NK-92 (cell line): ENCODE measurements around the gene CTSW.

Source experiments
- DNase-seq: peaks from one replicate; lab custom pipeline; 2025; ENCODE audit not compliant: unreplicated experiment; lab: John Stamatoyannopoulos, UW

The CTSW gene

DNA sequence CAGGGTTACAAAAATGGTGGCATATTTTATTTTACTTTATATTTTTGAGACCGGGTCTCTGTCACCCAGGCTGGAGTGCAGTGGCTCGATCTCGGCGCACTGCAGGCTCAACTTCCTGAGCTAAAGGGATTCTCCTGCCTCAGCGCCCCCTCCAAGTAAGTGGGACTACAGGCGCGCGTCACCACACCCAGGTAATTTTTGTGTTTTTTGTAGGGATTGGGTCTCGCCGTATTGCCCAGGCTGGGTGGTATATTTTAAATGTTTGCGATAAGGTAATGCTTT lies 21.2 kb downstream of the CTSW start:
- no peak for DNase-seq

DNA sequence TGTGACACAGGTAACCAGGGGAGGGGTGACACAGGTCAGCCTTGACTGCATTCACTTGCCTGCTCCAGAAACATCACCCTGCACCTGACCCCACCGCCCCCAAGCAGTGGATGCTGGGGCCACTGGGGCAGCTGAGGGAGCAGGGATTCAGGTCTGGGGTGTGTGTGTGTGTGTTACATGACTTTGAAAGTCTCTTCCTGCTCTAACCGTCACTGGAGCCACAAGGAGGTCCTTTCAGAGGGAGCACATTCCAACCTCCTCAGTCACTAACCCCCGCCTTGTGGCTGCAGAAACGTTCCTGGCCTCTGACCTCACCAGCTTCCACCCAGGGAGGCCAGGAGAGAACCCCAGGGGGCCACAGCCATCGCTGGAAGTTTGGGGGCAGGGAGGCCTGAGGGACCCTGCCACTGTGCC lies 23.4 kb downstream of the CTSW start:
- no peak for DNase-seq

DNA sequence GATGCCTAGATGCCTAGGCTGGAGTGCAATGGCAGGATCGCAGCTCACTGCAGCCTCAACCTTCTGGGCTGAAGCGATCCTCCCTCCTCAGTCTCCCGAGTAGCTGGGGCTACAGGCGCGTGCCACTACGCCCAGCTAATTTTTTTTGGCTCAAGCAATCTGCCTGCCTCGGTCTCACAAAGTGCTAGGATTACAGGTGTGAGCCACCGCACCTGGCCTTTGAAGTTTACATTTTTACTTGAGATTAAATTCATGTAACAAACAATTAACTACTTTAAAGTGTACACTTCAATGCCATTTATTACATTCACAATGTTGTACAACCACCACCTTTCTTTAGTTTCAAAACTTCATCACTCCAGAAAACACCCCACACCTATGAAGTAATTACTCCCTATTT lies 24.1 kb downstream of the CTSW start:
- DNase-seq, result no peak

GRCh38 chr11:65906602-65907001 lies 27.0 kb downstream of the CTSW start:
- no peak for DNase-seq

DNA sequence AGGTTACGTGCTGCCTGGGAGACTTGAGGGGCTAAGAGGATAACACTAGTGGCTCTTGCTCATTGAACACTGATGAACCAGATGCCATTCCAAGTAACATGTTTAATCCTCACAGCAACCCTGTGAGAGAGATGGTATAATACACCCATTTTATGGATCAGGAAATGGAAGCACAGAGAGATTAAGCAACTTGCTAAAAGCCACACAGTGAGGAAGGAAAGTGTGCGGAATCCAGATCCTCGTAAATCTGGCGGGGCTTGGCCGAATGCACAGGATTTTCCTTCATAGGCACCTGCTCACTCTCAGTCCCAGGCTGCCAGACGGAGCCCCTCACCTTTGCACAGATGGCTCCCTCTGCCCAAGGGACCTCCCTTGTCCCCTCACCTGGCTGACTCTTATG lies 28.2 kb downstream of the CTSW start:
- no peak for DNase-seq

- no peak for DNase-seq
These were observed 32.3 kb downstream of the CTSW start for GRCh38 chr11:65911682-65912568.

DNA sequence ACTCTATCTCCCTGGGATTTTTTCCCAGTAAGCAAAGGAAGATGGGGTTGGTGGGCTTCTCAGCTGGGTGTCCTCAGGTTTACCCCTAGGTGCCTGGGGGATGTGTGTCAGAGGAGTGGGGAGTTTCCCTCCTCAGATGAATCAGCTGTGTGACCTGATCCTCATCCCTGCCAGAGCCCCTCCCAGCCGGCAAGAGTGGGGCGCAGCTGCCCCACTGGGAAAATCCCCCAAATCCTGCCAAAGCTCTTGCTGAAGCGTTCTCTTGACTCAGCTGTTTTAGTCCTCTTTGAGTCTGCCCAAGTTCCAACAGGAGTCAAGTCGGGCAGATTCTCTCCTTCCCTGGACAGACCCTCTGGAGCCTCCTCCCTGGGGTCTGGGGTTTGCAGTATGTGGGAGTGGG lies 33.2 kb downstream of the CTSW start:
- DNase-seq, result no peak

GRCh38 chr11:65915101-65915820 lies 35.6 kb downstream of the CTSW start:
- DNase-seq, result no peak

GRCh38 chr11:65915821-65916251 lies 36.2 kb downstream of the CTSW start:
- no peak for DNase-seq

DNA sequence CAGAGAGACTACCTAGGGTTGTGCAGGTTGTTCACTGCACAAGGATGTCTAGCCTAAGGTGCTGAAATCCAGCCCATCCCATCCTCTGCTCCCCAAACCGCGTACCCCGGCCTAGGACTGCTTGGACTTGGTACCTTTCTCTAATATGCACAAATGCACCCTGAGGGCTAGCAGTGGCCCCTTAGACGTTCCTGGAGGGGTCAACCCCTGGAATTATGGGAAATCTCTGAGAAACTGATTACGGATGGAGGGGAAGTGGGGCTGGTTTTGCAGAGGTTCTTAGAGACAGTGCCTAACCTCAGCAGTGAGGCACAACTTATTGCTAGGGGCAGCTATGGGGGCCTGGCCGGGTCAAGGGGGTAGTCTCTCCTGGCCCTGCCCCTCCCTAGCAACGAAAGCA lies 36.8 kb downstream of the CTSW start:
- DNase-seq, result no peak

- DNase-seq, result no peak
These were observed 37.4 kb downstream of the CTSW start for GRCh38 chr11:65917077-65917433.

DNA sequence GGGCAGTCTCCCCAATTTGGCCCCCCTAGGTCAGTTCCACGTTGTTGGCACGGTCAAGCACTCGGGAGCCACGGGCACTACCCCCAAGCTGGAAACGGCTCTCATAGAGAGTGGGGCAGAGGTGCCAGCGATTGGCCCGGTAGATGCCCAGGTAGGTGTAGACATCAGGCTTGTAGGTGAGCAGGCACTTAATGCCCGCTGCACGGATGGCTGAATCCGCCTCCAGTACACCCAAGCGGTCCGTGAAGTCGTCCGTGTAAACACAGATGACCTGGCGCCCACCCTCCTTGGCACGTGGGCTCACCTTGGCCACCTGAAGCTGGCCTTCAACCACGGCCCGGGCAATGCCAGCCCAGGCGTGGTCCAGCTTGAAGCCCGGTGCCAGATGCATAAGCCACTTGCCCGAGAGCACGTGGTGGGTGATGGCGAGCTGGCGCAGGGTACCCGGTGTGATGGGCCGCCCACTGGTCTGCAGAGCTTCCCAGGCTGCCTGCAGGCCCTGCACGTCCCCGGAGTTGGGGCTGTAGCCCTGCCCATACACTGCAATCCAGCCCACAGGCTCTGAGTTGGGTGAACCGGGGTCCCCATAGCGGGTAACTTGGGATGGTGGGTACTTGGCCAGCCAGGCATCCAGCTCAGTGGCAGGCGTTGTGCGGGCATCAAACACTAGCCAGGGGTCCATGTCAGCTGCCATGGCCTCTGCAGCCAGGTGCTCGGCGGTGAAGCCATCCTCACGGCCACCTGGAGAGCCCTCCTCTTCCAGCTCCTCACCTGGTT lies 38.0 kb downstream of the CTSW start:
- no peak for DNase-seq

DNA sequence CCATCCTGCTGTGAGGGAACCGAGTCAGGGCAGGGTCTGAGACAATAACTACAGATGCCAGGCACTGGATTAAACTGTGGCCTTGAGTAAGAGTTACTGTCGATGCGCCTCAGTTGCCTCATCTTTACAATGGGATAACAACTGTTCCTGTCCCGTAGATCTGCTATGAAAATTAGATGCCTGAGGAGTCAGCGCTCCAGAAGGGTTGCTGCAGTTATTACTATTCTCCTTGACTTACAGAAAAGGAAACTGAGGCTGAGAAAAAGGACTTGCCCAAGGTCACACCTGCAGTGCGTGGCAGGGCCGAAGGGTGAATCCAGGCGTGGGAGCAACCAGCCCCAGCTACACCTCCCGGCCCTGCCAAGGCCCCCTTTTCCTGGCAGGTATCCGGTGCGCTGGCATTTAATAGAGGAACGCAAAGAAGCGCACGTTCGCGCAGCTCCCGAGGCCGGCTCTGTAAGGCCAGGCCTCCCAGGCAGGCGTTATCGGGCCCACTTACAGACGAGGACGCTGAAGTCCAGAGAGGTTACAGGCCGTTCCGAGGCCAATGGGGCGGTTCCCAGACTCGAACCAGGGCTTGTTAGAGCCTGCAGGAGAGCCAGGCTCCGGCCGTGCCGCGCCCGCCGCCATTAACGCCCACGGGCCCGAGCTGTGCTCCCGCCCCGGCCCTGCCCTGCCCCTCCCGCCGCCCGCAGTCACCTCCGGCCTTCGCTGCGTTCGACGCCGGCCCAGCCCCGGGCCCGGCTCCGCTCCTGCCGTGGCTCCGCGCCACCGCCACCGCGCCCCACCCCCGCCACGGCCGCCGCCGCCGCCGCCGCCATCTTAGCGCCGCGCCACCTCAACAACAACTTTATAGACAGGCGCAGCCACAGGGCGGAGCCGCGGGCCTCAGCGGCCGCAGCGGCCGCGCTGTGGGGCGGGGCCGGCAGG lies 38.8 kb downstream of the CTSW start, which contains the start of gene C11orf68:
Gene C11orf68 (minus strand): TSS at position 852 of the 930 bp plus-strand sequence. CDS start 31 bp downstream, at position 821.
- DNase-seq, result no peak

GRCh38 chr11:65919141-65919572 lies 39.5 kb downstream of the CTSW start, which contains the start of gene DRAP1:
Gene DRAP1, plus strand, starts transcription at chr11:65919426. Its CDS starts 76 bp downstream, at chr11:65919502.
- DNase-seq, result peak; percentile 93

DNA sequence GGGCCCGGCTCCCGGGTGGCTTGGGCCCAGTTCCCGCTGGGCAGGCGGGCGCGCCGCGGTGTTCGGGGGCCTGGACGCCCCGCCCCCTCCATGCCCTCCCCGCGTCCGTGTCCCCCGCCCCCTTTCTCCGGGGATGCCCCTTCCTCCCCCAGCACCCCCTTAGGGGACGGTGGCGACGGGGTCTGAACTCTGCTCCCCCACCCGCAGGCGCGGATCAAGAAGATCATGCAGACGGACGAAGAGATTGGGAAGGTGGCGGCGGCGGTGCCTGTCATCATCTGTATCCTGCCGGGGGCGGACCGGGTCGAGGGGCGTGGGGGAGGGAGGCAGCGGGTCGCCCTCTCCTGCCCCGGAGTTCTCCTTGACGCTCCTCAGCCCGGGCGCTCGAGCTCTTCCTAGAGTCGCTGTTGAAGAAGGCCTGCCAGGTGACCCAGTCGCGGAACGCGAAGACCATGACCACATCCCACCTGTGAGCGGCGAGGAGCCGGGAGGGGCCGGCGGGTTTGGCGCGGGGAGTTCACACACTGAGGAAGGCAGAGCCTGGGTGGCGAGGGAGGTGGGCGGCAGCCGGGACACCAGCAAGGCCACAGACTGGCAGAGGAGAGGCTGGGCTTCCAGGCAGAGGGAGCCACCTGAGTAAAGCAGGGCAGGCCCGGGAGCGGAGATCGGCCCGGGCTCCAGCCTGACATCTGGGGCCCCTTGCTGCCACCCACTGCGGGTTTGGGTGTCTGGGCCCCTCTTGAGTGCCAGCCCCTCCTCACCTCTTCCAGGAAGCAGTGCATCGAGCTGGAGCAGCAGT lies 40.1 kb downstream of the CTSW start:
- no peak for DNase-seq

GRCh38 chr11:65920372-65920802 lies 40.8 kb downstream of the CTSW start:
- no peak for DNase-seq

GRCh38 chr11:65921033-65921555 lies 41.5 kb downstream of the CTSW start:
- no peak for DNase-seq

GRCh38 chr11:65921876-65922275 lies 42.2 kb downstream of the CTSW start:
- DNase-seq, result no peak

- DNase-seq, result no peak
These were observed 42.9 kb downstream of the CTSW start for GRCh38 chr11:65922565-65922964.
